Stimulated activated naive CD8-positive, alpha-beta T cell treated with anti-CD3 and anti-CD28 coated beads, Interleukin-15, Interleukin-2, amounts not matched to agents 100 U/mL and 50 U/mL, for 24 hours (primary cell): Measurements from ENCODE around the gene ACSS3.

Experiments used
- ATAC-seq: fragments of 150-1000 bp; cut with Tn5 transposase; one replicate; pipeline ENCODE4 v1.10.0; 2021
- DNase-seq: peaks from one replicate; pipeline ENCODE4 v3.0.0; 2021

ACSS3 gene

DNA sequence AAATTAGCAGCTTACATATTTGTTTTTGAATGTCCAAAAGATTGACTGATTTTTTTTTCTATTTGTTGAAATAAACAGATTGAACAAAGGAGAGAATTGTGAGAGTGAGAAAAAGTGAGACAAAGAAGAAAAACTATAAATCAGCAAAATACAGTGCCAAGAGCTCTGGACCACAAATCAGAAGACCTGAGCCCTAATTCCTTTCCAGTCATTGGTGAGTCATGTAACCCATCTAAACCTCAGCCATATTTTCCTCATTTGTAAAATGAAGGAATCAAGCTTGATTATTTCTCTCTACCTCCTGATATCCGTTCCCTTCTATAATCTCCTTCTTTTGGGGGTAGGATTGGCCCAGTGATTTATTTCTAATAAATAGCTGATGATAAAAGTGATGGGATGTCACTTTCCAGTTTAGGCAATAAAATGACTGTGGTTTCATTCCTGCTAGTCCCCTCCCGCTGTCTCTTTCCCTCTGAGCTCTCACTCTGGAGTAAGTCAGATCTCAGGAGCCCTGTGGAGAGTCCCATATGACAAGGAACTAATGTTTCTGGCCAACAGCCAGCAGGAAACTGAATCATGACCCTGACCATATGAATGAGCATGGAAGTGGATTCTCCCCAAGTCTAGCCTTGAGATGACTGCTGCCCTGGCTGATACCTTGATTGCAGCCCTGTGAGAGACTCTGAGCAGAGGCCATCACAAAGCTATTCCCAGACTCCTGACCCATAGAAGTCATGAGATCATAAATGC, 218.9 kb downstream of the ACSS3 start:
- ATAC-seq: no peak
- no peak for DNase-seq

DNA sequence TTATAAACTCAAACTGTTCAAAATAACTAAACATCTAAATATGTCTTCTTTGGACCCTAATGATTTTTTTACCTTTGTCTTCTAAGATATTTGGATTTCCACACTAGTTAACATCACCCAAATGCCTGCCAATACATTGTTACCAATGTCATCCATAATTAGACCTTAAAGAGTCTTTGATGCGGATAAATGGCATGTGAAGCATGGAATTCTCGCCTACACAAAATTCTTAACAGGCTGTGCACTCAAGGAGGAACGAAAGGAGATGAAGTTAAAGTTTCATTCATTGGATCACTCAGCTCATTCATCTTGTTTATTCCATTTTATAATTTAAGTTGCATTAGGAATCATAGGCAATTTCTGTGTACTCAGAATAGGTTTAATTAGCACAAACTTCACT, 219.7 kb downstream of the ACSS3 start:
- no peak for DNase-seq
- ATAC-seq: no peak

DNA sequence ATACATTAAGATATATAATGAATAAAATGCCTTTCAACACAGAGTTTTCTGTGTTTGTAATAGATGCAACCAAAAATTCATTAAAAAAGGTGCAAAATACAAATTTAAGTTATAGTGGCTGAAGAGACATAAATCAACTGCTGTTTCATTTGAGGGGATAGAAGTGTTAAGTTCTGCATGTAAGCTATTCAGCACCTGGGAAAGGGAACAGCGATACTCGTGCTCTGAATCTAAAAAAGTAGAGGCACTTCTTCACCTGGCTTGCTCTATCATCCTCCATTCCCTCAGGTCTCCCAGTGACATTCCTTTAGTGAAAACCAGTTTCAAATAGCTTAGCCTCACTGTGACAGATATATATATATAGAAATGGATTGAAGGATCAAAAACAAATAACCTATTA, 222.6 kb downstream of the ACSS3 start:
- no peak for DNase-seq
- ATAC-seq: no peak

DNA sequence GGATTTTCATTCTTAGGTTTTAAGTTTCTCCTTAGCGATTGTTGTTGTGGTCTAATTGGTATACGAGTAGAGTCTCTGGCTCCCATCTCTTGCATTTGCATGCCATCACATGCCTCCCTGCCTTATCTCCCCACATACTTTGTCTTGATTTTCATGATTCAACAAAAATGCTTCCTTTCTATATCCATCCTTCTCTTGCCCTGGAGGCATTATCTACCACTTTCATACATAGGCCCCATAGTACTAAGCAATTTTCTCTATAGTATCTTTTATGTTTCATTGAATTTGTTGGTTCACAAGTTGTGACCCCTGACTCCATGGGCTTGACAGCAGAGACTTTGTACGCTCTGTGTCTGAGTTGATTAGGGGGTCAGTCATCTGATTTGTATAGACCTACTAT, 226.1 kb downstream of the ACSS3 start:
- ATAC-seq: no peak
- DNase-seq: no peak
